ENCODE measurements around the gene ADCY6. TPM values are rescaled to one million over a fixed set of nuclear protein-coding genes. Genes with fewer than 3 reads are reported as not detected.

ADCY6 gene
- polyA plus RNA-seq, 3 donors = 0.03 to 0.29 TPM; not detected in 1

Small RNA genes within 50 kb of the gene (small RNA-seq; reads per million reads assigned to genes)
- gene MIR4701 (ENCODE audit: insufficient read length, low read depth) = not detected
- gene RF00019 (ENCODE audit: insufficient read length, low read depth) = not detected

Other genes with a start within 250 kb of the ADCY6 start
- not detected for gene LALBA, start 219.0 kb downstream of the ADCY6 start, polyA plus RNA-seq
- gene KANSL2, start 106.9 kb downstream of the ADCY6 start, polyA plus RNA-seq = 10 to 100 TPM; 12.2 to 20.3 (median 12.5) TPM
- 1 to 10 TPM; 2.3 to 8.3 (median 4.4) TPM for gene CCNT1, start 72.4 kb downstream of the ADCY6 start, polyA plus RNA-seq
- gene CACNB3, start 29.4 kb upstream of the ADCY6 start, polyA plus RNA-seq = 1 to 10 TPM in 2 of 3 donors, under 1 TPM in 1; 0.84 to 6.3 (median 1.5) TPM
- gene DDX23, start 63.1 kb upstream of the ADCY6 start, polyA plus RNA-seq = 10 to 100 TPM; 21.4 to 63.8 (median 28.4) TPM
- gene RND1, start 76.8 kb upstream of the ADCY6 start, polyA plus RNA-seq = under 1 TPM in 2 of 3 donors, not detected in 1; 0.40 to 0.49 TPM
- 10 to 100 TPM in 1 of 3 donors, 1 to 10 TPM in 2; 1.5 to 15.2 (median 2.2) TPM for gene FKBP11, start 136.4 kb upstream of the ADCY6 start, polyA plus RNA-seq
- gene ARF3, start 168.4 kb upstream of the ADCY6 start, polyA plus RNA-seq = 10 to 100 TPM; 56.5 to 88.5 (median 58.4) TPM
- gene WNT10B, start 182.6 kb upstream of the ADCY6 start, polyA plus RNA-seq = under 1 TPM in 1 of 3 donors, not detected in 2; 0.23 TPM
- gene WNT1, start 189.2 kb upstream of the ADCY6 start, polyA plus RNA-seq = under 1 TPM in 1 of 3 donors, not detected in 2; 0.33 TPM
- under 1 TPM in 1 of 3 donors, not detected in 2; 0.27 TPM for gene DDN, start 210.3 kb upstream of the ADCY6 start, polyA plus RNA-seq
- 10 to 100 TPM; 35.9 to 58.9 (median 50.1) TPM for gene PRKAG1, start 229.7 kb upstream of the ADCY6 start, polyA plus RNA-seq

Data from CD14-positive monocyte (primary cell).